ENCODE measurements around the gene VAMP2.

VAMP2 gene

DNA sequence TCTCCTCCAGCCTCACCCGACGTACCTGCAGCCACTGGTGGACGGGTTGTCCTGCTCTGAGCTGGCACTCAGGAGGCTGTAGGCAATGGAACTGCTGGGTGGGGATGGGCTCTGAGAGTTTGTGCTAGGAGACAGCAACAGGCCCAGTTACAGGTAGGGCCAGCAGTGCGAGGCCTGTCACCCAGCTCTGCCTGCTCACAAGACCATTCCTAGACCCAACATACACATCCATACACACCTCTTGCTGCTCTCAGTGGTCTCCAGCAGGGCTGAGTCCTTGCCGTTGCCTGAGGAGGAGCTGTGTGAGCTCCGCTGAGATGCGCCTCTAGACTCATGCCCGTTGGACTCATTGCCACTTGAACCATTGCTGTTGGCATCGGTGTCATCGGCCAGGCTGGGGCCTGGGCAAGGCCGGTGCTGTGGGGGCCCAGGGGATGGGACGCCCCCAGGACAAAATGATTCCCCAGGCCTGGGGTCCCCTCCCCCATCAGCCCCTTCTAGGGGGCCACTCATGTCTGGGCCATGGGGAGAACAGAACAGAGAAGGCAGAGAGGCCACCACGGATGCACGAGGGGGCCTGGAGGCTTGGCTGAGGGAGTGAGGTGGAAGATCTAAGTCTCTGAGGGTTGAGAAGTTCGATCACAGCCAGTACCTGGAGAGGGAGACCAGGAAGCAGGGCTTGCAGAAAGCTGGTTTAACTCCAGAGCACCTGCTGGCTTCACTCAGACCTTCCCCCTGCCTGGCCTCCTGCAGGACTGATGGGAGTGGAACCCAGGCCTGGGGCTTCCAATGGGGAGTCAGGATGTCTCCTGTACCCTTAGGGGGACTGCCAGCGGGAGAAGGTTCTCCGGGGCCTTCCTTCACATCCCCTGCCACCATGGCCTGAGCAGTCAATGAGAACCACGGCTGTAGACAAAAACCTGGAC, 12.3 kb downstream of the VAMP2 start:
- Histone ChIP-seq H4K20me1 (ENCODE audit: insufficient read depth) (no peaks in the 10 kb centered on the region), H3K36me3 (ENCODE audit: insufficient read depth) (no peaks in the 10 kb centered on the region), H3K4me3 (IDR thresholded peaks at IDR 0.05; ENCODE audit: insufficient read depth, low read depth, low read length) (no peak overlapping the region), H3K4me1 (ENCODE audit: low read depth, poor library complexity, severe bottlenecking) (no peaks in the 10 kb centered on the region), H3K9ac (no peak overlapping the region), H2AFZ (ENCODE audit: low read depth) (no peak overlapping the region), H3K27me3 (ENCODE audit: insufficient read depth, low read depth) (no peaks in the 10 kb centered on the region), H3K79me2 (ENCODE audit: insufficient read depth, low read depth) (no peaks in the 10 kb centered on the region), H3K4me2 (peak overlapping the region; percentile 21; the same call in 1 of the 2 replicates), H3K27ac (no peak overlapping the region)
- TF ChIP-seq, protein P1, sequence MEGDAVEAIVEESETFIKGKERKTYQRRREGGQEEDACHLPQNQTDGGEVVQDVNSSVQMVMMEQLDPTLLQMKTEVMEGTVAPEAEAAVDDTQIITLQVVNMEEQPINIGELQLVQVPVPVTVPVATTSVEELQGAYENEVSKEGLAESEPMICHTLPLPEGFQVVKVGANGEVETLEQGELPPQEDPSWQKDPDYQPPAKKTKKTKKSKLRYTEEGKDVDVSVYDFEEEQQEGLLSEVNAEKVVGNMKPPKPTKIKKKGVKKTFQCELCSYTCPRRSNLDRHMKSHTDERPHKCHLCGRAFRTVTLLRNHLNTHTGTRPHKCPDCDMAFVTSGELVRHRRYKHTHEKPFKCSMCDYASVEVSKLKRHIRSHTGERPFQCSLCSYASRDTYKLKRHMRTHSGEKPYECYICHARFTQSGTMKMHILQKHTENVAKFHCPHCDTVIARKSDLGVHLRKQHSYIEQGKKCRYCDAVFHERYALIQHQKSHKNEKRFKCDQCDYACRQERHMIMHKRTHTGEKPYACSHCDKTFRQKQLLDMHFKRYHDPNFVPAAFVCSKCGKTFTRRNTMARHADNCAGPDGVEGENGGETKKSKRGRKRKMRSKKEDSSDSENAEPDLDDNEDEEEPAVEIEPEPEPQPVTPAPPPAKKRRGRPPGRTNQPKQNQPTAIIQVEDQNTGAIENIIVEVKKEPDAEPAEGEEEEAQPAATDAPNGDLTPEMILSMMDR (conservative IDR thresholded peaks at IDR 0.05; ENCODE audit: low read depth, low read length) = no peak

DNA sequence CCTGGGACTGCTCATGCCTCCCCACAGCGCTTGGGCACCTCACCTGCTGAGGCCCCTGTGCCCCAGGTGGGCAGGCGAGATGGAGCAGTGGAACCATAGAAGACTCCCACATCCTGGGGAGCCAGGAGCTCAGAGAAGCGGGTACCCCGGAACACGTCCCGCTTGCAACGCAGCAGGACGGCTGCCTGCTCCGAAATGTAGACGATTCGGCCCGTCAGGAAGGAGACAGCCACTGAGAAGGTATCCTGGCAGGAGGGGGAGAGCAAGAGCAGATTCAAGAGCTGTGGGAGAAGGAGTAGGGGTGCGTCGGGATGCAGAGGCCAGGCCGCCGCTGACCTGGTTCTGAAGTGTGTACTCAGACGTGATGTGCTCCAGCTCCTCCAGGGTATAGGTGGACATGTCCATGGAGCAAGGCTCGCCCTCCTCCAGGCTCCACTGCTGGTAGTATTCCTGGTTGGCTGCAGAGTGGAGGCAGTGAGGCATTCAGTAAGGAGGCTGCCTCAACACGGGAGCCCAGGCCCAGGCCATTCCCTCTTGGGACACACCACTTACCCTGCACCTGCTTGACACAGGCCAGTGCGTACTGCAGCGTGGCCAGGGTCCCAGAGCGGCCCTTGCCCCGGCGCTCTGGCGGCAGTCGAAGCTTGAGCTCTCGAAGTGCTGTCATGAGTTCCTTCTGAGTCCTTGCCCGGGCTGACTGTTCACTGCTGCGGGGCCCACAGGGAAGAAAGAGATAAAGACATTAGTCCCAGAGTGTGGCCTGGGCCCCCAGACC, 13.1 kb downstream of the VAMP2 start:
- Histone ChIP-seq H3K4me1 (ENCODE audit: low read depth, poor library complexity, severe bottlenecking) (no peaks in the 10 kb centered on the region), H2AFZ (ENCODE audit: low read depth) (no peak overlapping the region), H4K20me1 (ENCODE audit: insufficient read depth) (no peaks in the 10 kb centered on the region), H3K36me3 (ENCODE audit: insufficient read depth) (no peaks in the 10 kb centered on the region), H3K4me3 (IDR thresholded peaks at IDR 0.05; ENCODE audit: insufficient read depth, low read depth, low read length) (no peak overlapping the region), H3K27me3 (ENCODE audit: insufficient read depth, low read depth) (no peaks in the 10 kb centered on the region), H3K4me2 (no peak overlapping the region), H3K9ac (no peak overlapping the region), H3K79me2 (ENCODE audit: insufficient read depth, low read depth) (no peaks in the 10 kb centered on the region), H3K27ac (no peak overlapping the region)
- TF ChIP-seq, protein P1 (conservative IDR thresholded peaks at IDR 0.05; ENCODE audit: low read depth, low read length) = no peak

DNA sequence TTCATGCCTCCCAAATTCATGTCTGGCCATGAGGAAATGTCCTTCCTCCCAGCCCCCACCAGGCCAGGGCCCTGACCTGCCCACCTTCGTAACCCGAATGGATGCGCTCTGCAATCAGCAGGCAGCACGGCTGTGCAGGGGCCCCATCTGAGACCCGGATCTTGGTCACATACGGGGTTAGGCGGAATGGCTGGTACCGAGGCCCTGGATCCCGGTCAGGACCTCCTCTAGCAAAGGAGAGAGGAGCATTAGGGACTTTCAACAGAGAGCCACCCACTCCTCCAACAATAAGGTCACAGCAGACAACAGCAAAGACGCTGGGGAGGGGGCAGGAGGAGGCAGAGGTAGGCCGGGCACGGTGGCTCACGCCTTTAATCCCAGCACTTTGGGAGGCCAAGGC, 14.2 kb downstream of the VAMP2 start:
- Histone ChIP-seq H3K4me3 (IDR thresholded peaks at IDR 0.05; ENCODE audit: insufficient read depth, low read depth, low read length) (no peak overlapping the region), H4K20me1 (ENCODE audit: insufficient read depth) (no peaks in the 10 kb centered on the region), H3K27ac (no peak overlapping the region), H3K27me3 (ENCODE audit: insufficient read depth, low read depth) (no peaks in the 10 kb centered on the region), H3K4me2 (no peak overlapping the region), H2AFZ (ENCODE audit: low read depth) (no peak overlapping the region), H3K9ac (no peak overlapping the region), H3K79me2 (ENCODE audit: insufficient read depth, low read depth) (no peaks in the 10 kb centered on the region), H3K4me1 (ENCODE audit: low read depth, poor library complexity, severe bottlenecking) (no peaks in the 10 kb centered on the region), H3K36me3 (ENCODE audit: insufficient read depth) (no peaks in the 10 kb centered on the region)
- TF ChIP-seq, protein P1 (conservative IDR thresholded peaks at IDR 0.05; ENCODE audit: low read depth, low read length) = no peak

DNA sequence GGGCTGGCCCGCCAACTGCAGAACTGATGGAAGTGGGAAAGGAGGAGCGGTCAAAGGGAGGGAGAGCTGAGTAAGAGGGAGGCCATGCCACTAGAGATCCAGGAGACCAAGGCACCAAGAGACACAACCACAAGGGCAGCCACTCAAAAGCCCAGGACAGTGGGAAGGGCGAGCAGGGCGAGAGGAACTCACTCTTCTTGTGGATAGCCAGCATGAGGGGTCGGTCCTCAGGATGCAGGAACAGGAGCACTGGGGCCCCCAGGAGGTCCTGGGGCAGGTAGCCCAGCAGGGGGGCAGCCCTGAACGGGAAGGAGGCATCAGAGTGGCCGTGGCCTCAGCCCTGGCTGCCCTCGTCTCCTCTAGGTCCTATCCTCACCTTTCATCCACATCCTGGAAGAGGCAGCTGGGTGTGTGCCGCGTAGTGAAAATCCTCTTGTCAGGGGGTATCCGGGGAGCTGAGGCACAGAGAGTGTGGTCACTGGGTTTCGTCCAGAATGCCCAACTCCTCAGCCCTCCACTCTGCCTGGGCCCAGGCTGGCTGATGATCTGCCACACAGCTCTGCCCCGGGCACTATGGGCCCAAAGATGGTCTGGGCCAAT, 14.8 kb downstream of the VAMP2 start:
- Histone ChIP-seq H3K4me2 (no peak overlapping the region), H4K20me1 (ENCODE audit: insufficient read depth) (no peaks in the 10 kb centered on the region), H3K4me1 (ENCODE audit: low read depth, poor library complexity, severe bottlenecking) (no peaks in the 10 kb centered on the region), H3K4me3 (IDR thresholded peaks at IDR 0.05; ENCODE audit: insufficient read depth, low read depth, low read length) (no peak overlapping the region), H2AFZ (ENCODE audit: low read depth) (no peak overlapping the region), H3K9ac (no peak overlapping the region), H3K36me3 (ENCODE audit: insufficient read depth) (no peaks in the 10 kb centered on the region), H3K79me2 (ENCODE audit: insufficient read depth, low read depth) (no peaks in the 10 kb centered on the region), H3K27me3 (ENCODE audit: insufficient read depth, low read depth) (no peaks in the 10 kb centered on the region), H3K27ac (no peak overlapping the region)
- TF ChIP-seq, protein P1 (conservative IDR thresholded peaks at IDR 0.05; ENCODE audit: low read depth, low read length) = no peak

Data from KMS-11 (cell line).